NB4 (cell line): Measurements from ENCODE around the gene ZBTB7B.

ENCODE experiments used
- DNase-seq: peaks from one replicate; pipeline ENCODE4 v3.0.0; 2010; ENCODE audit warnings: low read depth
- H3K4me3 ChIP-seq: one replicate; pipeline ENCODE4 v1.5.1; 2011; ENCODE audit warnings: mild to moderate bottlenecking, low read depth, low read length, moderate library complexity
- CTCF ChIP-seq: IDR thresholded peaks from one replicate; pipeline ENCODE4 v1.5.1; 2012; ENCODE audit warnings: low read depth, low read length
- MYC ChIP-seq: IDR thresholded peaks from 2 replicates; pipeline ENCODE4 v1.6.1; 2011; ENCODE audit warnings: low read depth, low read length
- POLR2A ChIP-seq: IDR thresholded peaks from 2 replicates; pipeline ENCODE4 v1.6.1; 2011; ENCODE audit warnings: mild to moderate bottlenecking; ENCODE audit not compliant: insufficient read length; ENCODE audit errors: extremely low read depth
- TF ChIP-seq, protein P1 (sequence below): IDR thresholded peaks from 2 replicates; pipeline ENCODE4 v1.6.1; 2011; ENCODE audit warnings: low read depth, low read length

Gene ZBTB7B

DNA sequence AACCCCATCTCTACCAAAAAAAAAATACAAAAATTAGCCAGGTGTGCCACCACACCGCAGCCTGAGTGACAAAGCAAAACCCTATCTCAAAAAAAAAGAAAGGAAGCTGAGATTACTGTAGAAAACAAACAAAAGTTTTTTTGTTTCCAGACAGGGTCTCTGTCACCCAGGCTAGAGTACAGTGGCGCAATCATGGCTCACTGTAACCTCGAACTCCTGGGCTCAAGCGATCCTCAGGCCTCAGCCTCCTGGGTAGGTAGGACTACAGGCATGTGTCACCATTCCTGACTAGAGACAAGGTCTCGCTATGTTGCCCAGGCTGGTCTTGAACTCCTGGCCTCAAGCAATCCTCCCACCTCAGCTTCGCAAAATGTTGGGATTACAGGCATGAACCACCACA is 38.2 kb upstream of the ZBTB7B start:
- H3K4me3 ChIP-seq = no peak overlapping the region
- no peak for DNase-seq
- TF ChIP-seq POLR2A (no peak), CTCF (no peak)

DNA sequence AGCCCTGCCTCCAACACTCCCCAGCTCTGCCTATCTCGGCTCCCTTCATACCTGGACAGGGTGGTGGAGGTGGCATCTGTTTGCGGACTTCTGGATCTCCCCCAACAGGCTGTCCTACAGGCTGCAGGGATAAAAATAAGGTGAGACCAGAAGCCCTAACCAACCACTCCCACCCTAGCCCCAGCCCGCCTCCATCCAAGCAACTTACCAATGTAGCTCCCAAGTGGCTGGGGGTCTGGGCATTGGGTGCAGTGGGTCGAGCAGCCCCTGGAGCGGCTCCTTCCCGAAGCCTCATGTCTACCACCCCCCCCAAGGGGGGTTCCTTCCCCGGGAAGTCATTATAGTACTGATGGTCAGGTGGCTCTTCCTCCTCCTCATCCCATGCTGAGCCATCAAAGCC is 36.5 kb upstream of the ZBTB7B start:
- no peak for DNase-seq
- TF ChIP-seq POLR2A (no peak), CTCF (no peak), MYC (no peak)
- TF ChIP-seq, protein P1, sequence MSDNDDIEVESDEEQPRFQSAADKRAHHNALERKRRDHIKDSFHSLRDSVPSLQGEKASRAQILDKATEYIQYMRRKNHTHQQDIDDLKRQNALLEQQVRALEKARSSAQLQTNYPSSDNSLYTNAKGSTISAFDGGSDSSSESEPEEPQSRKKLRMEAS = no peak
- H3K4me3 ChIP-seq = no peak overlapping the region

- no peak for DNase-seq
- no peak overlapping the region for H3K4me3 ChIP-seq
- TF ChIP-seq POLR2A (no peak), MYC (no peak), CTCF (no peak)
- TF ChIP-seq, protein P1 = no peak
These were observed 35.2 kb upstream of the ZBTB7B start for GRCh38 chr1:154967331-154967950.

- H3K4me3 ChIP-seq = no peak overlapping the region
- DNase-seq = no peak
- no peak for TF ChIP-seq MYC
- TF ChIP-seq, protein P1 = no peak
- TF ChIP-seq POLR2A = no peak
- TF ChIP-seq CTCF = no peak
These were observed 33.9 kb upstream of the ZBTB7B start for GRCh38 chr1:154968731-154969130.

GRCh38 chr1:154969246-154969645 is 33.4 kb upstream of the ZBTB7B start:
- TF ChIP-seq, protein P1 = no peak
- TF ChIP-seq MYC = no peak
- no peak for TF ChIP-seq CTCF
- TF ChIP-seq POLR2A = no peak
- DNase-seq = no peak
- H3K4me3 ChIP-seq = no peak overlapping the region

DNA sequence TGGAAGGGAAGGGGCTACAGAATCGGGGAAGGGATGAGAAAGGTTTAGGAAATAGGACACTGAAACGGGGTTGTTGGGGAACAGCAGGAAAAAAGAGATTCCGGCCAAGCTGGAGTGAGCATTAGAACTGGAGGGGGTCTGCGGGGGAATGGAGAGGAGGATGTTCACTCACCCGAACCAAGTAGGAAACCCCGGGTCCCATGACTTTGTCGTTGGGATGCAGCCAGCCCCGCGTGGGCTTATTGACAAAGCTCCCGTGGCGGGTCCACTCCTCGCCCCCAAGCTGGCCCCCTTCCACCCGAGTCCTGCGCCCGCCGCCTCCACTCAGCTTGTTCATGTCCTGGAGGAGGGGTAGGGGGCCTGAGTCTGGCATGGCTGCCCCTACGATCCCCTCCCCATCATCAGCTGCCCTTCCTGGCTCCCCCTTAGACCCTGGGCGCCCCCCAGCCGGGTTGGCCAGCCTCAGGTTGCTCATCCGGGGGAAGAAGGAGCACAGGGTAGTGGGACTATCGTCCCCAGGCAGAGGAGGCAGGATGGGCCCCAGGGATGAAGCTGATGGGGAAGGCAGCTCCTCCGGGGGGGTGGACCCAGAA is 32.6 kb upstream of the ZBTB7B start:
- no peak overlapping the region for H3K4me3 ChIP-seq
- TF ChIP-seq, protein P1 = no peak
- TF ChIP-seq MYC = no peak
- TF ChIP-seq CTCF = no peak
- TF ChIP-seq POLR2A = no peak
- no peak for DNase-seq
